ENCODE results near the gene MEF2C. TPM values are rescaled to one million over a fixed set of nuclear protein-coding genes. Genes with fewer than 3 reads are reported as not detected.

The MEF2C gene
- total RNA-seq, 1 donor from 2014 or later, result 24.1 TPM

GRCh38 chr5:88899096-88899737, 16.2 kb upstream of the MEF2C start:
- Mint-ChIP-seq H3K4me1 (ENCODE audit: low read depth, unreplicated experiment) (no peaks in the 10 kb centered on the region), H3K36me3 (ENCODE audit: unreplicated experiment) (no peaks in the 10 kb centered on the region), H3K9me3 (ENCODE audit: unreplicated experiment) (no peaks in the 10 kb centered on the region), H3K27ac (ENCODE audit: unreplicated experiment) (no peak overlapping the region), H3K27me3 (ENCODE audit: unreplicated experiment) (no peaks in the 10 kb centered on the region), H3K4me3 (ENCODE audit: unreplicated experiment) (no peak overlapping the region)
- TF ChIP-seq, protein P1, sequence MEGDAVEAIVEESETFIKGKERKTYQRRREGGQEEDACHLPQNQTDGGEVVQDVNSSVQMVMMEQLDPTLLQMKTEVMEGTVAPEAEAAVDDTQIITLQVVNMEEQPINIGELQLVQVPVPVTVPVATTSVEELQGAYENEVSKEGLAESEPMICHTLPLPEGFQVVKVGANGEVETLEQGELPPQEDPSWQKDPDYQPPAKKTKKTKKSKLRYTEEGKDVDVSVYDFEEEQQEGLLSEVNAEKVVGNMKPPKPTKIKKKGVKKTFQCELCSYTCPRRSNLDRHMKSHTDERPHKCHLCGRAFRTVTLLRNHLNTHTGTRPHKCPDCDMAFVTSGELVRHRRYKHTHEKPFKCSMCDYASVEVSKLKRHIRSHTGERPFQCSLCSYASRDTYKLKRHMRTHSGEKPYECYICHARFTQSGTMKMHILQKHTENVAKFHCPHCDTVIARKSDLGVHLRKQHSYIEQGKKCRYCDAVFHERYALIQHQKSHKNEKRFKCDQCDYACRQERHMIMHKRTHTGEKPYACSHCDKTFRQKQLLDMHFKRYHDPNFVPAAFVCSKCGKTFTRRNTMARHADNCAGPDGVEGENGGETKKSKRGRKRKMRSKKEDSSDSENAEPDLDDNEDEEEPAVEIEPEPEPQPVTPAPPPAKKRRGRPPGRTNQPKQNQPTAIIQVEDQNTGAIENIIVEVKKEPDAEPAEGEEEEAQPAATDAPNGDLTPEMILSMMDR (IDR thresholded peaks at IDR 0.05; ENCODE audit: partially characterized antibody, unreplicated experiment), result no peak
- no peak for DNase-seq

DNA sequence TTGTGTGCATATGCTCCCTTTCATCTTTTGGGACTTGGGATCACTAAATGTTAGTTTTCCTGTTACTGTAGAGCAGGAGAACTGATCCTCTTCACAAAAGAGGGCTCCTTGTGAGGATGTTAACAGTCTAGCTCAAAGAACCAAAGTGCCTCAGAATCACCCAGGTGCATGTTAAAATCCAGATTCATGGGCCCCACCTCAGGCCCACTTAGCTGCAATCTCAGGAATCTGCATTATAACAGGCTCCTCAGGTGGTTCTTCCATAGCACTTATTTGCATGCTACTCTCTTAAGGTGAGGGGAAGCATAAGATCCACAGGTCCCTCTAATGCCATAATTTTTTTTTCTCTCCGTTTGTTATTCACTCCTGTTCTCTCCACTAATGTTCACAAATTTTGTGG, 14.8 kb upstream of the MEF2C start:
- DNase-seq, result no peak
- TF ChIP-seq, protein P1 (IDR thresholded peaks at IDR 0.05; ENCODE audit: partially characterized antibody, unreplicated experiment), result no peak
- no peak overlapping the region for H3K4me3 Mint-ChIP-seq (ENCODE audit: unreplicated experiment)
- H3K27ac Mint-ChIP-seq (ENCODE audit: unreplicated experiment), result no peak overlapping the region
- H3K9me3 Mint-ChIP-seq (ENCODE audit: unreplicated experiment), result no peaks in the 10 kb centered on the region
- no peaks in the 10 kb centered on the region for H3K36me3 Mint-ChIP-seq (ENCODE audit: unreplicated experiment)
- no peaks in the 10 kb centered on the region for H3K27me3 Mint-ChIP-seq (ENCODE audit: unreplicated experiment)
- H3K4me1 Mint-ChIP-seq (ENCODE audit: low read depth, unreplicated experiment), result no peaks in the 10 kb centered on the region

DNA sequence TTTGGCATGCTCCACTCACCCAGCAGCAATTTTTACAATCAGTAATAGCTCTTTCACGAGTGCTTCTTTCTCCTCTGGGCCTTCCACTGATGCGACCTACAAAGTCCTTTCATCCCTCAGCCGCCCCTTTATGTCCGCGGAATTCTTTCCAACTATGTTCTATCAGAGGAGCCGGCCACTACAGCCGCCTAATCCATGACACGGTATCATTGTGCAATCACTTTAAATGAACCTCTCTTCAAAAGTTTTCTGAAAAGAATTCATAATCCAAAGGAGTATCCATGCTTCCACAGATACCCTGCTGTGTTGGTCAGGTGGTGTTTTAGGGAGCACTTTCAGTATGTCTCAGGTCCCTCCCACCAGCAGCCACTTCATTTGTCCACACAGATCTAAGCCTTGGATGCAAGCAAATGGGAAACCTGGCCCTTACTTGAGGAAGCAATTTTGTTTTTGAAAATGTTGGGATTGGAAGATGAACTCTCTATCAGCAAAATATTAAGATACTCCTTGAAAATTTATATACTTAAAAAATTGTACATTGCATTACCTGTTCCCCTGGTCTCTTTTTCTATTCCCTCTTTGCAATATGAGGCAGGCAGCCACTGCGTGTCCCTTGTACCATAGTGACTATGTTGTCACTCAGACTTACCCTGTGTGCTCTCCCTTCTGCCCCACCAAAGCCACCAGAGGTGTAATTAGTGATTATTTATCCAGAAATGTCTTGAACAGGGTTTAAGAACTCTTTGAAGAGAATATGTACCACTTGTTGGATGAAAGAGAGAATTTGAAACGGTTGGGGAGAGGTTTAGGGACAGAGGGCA, 12.9 kb upstream of the MEF2C start:
- Mint-ChIP-seq H3K4me1 (ENCODE audit: low read depth, unreplicated experiment) (no peaks in the 10 kb centered on the region), H3K36me3 (ENCODE audit: unreplicated experiment) (no peaks in the 10 kb centered on the region), H3K9me3 (ENCODE audit: unreplicated experiment) (no peaks in the 10 kb centered on the region), H3K27ac (ENCODE audit: unreplicated experiment) (no peak overlapping the region), H3K27me3 (ENCODE audit: unreplicated experiment) (no peaks in the 10 kb centered on the region), H3K4me3 (ENCODE audit: unreplicated experiment) (no peak overlapping the region)
- DNase-seq, result no peak
- TF ChIP-seq, protein P1 (IDR thresholded peaks at IDR 0.05; ENCODE audit: partially characterized antibody, unreplicated experiment), result no peak

DNA sequence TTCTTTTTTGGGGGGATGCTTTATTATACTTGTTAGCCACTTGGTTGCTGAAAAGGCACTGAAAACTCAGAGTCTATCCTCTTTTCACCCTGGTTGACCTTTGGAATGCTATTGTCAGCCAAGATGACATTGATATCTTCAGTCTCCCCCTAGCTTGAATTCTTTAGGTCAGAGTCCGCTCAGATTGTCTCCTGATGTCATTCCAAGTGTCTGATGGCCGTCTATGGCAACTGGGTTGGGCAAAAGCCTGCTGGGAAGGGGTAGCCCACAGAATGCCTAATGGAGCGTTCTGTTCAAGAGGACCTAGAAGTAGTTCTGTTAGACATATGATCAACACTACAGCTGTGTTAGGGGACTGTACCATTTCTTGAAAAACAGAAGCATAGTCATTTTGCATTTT, 9.7 kb upstream of the MEF2C start:
- Mint-ChIP-seq H3K9me3 (ENCODE audit: unreplicated experiment) (no peaks in the 10 kb centered on the region), H3K27me3 (ENCODE audit: unreplicated experiment) (no peaks in the 10 kb centered on the region), H3K36me3 (ENCODE audit: unreplicated experiment) (no peaks in the 10 kb centered on the region), H3K4me3 (ENCODE audit: unreplicated experiment) (no peak overlapping the region), H3K27ac (ENCODE audit: unreplicated experiment) (no peak overlapping the region), H3K4me1 (ENCODE audit: low read depth, unreplicated experiment) (peaks cover 9% of the 10 kb centered on the region)
- TF ChIP-seq, protein P1 (IDR thresholded peaks at IDR 0.05; ENCODE audit: partially characterized antibody, unreplicated experiment), result no peak
- no peak for DNase-seq
